ENCODE measurements around the gene UBA7.
A peak's percentile ranks its signal among the peaks of the same experiment; 100 is the strongest.
"Not testable (repeated sequence)": the region's sequence is repeated elsewhere in the genome, so short reads cannot be mapped to it uniquely, and the experiment has no call there.

The UBA7 gene

GRCh38 chr3:49785565-49786356 is 28.0 kb downstream of the UBA7 start:
- peak; percentile 30 for DNase-seq

GRCh38 chr3:49782277-49782676 is 31.5 kb downstream of the UBA7 start:
- DNase-seq, result not testable (repeated sequence)

GRCh38 chr3:49781415-49782199 is 32.1 kb downstream of the UBA7 start:
- DNase-seq, result no peak

- not testable (repeated sequence) for DNase-seq
These were observed 32.8 kb downstream of the UBA7 start for GRCh38 chr3:49780975-49781365.

- no peak for DNase-seq
These were observed 33.4 kb downstream of the UBA7 start for GRCh38 chr3:49780080-49780974.

GRCh38 chr3:49779358-49780079 is 34.2 kb downstream of the UBA7 start:
- no peak for DNase-seq

GRCh38 chr3:49776101-49776500 is 37.7 kb downstream of the UBA7 start:
- not testable (repeated sequence) for DNase-seq

- DNase-seq, result no peak
These were observed 38.2 kb downstream of the UBA7 start for GRCh38 chr3:49775538-49775937.

- no peak for DNase-seq
These were observed 41.0 kb downstream of the UBA7 start for GRCh38 chr3:49772703-49773102.

GRCh38 chr3:49771340-49771938 is 42.3 kb downstream of the UBA7 start:
- no peak for DNase-seq

- no peak for DNase-seq
These were observed 43.8 kb downstream of the UBA7 start for GRCh38 chr3:49769926-49770325.

- no peak for DNase-seq
These were observed 44.4 kb downstream of the UBA7 start for GRCh38 chr3:49769286-49769915.

- DNase-seq, result no peak
These were observed 49.8 kb downstream of the UBA7 start for GRCh38 chr3:49763981-49764380.

- DNase-seq, result no peak
These were observed 52.1 kb downstream of the UBA7 start for GRCh38 chr3:49761661-49762060.

- DNase-seq, result no peak
These were observed 54.5 kb downstream of the UBA7 start for GRCh38 chr3:49759226-49759625.

GRCh38 chr3:49757197-49757596 is 56.6 kb downstream of the UBA7 start:
- DNase-seq, result no peak

GRCh38 chr3:49756036-49756435 is 57.7 kb downstream of the UBA7 start:
- DNase-seq, result no peak
